ENCODE measurements around the gene ITPA. TPM values are rescaled to one million over a fixed set of nuclear protein-coding genes. Genes with fewer than 3 reads are reported as not detected.

ITPA gene
- 28.6 and 32.4 TPM in 2 replicates for total RNA-seq (2012; rRNA removed)
- 49.0 and 52.6 TPM in 2 replicates for polyA plus RNA-seq (2012; rRNA removed)
- 54.1 and 68.7 TPM in 2 replicates for polyA plus RNA-seq (2012; cell fraction: cytosol; rRNA removed)
- 51.4 and 69.9 TPM in 2 replicates for polyA plus RNA-seq (2012; cell fraction: nucleus; rRNA removed; ENCODE audit: low replicate concordance)
- Bru-seq, nascent RNA, result percentile 69 among the genes with signal in this experiment
- BruChase-seq, experiment 1, labeled RNA remaining after a 6-hour chase, result percentile 85 among the genes with signal in this experiment
- BruChase-seq, experiment 2, labeled RNA remaining after a 2-hour chase, result percentile 76 among the genes with signal in this experiment
- long read RNA-seq, transcript ITPA-201 (8 exons, 1,185 nt), result major isoform, 25 of 52 reads
- long read RNA-seq, partial matches to known transcripts, result 6 of 52 reads
- long read RNA-seq, other reads (novel, unspliced or antisense), result 20 of 52 reads

DNA sequence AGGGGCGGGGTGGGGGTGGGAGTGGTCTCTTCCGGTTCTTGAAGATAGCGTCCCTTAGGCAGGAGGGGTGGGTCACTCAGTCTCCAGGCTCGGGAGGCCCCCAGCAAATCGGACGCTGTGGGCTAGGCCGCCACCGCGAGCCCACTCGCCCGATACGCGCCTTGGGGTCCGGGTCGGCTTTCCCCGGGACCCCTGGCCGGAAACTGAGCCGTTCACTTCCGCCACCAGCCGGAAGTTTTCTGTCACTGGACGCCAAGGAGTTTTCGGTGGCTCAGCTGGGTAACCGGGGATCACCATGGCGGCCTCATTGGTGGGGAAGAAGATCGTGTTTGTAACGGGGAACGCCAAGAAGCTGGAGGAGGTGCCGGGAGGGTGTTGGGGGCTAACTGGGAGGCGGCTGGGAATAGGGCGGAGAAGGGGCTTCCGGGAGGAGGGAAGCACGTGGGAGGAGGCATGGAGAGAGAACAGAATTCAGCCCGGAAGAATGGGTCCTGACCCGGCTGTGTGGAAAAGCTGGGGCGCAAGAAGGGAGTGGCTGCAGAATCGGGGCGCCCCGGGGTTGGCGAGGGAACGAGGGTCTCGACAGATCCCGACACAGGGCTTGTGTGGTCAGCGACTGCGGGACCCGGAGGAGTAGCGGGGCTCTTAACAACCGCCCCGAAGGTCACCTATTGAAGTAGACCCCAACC lies at the start of gene ITPA:
TSS of gene ITPA (plus strand) at position 242 of the 689 bp plus-strand sequence. CDS start at position 296, 54 bp downstream.
- no TSS peak for BruUV-seq (replicated peaks)

More for the DNA sequence above, at the start of gene ITPA:
- H3K4me3 ChIP-seq (ENCODE audit: insufficient read depth, low read depth, low read length), result peak within 1 kb of the TSS; percentile 86
- no peaks in the 10 kb centered on the region for H3K9me3 ChIP-seq (ENCODE audit: control insufficient read depth, insufficient read depth, low read length)
- H4K5ac ChIP-seq (ENCODE audit: low read depth, low read length), result peak within 1 kb of the TSS; percentile 99
- H3K79me1 ChIP-seq (ENCODE audit: low read depth in 1 of 2, low read length in 2 of 2), result peaks cover 20 to 71% of the 10 kb centered on the region in 2 experiments; a peak in 3 of 4 replicates
- peak within 1 kb of the TSS; percentile 97 for H3K4me2 ChIP-seq (ENCODE audit: low read depth, low read length)
- H2BK15ac ChIP-seq (ENCODE audit: low read depth, low read length), result peak within 1 kb of the TSS; percentile 79; the same call in 1 of the 3 replicates
- no peaks in the 10 kb centered on the region for H3K27me3 ChIP-seq (ENCODE audit: control insufficient read depth, insufficient read depth, low read length)
- H4K20me1 ChIP-seq (ENCODE audit: insufficient read depth, low read length), result no peaks in the 10 kb centered on the region
- peak within 1 kb of the TSS; percentile 93 for H3K56ac ChIP-seq (ENCODE audit: extremely low read depth, insufficient read depth, low read length)
- WGBS, 2 experiments (ENCODE audit: extremely low coverage in 2 of 2, insufficient read length in 1 of 2), result 0% methylated on average over 31 of the region's 48 CpGs; no CpG with 5 or more reads in 1 of the 2 experiments
- ATAC-seq (ENCODE audit: low read depth), result peak; percentile 74
- peak within 1 kb of the TSS; percentile 92 for H3K27ac ChIP-seq (ENCODE audit: insufficient read depth, low read length)
- dilution Hi-C loops (cut with HindIII; ENCODE audit: low sequenced_read_pairs, unreplicated experiment), result no loop called here
- ChIA-PET CTCF (interaction anchor here (1.4 to 1.5 kb wide), 2 partner anchors 9 to 156 kb away, joined by 3 to 5 read pairs; no protein-coding TSS in a partner anchor), POLR2A (ENCODE audit: unreplicated experiment) (interaction anchor here (0.6 kb wide), 1 partner anchor 286 kb away, joined by 3 read pairs; no protein-coding TSS in a partner anchor)
- peaks cover 15% of the 10 kb centered on the region for H3K9me1 ChIP-seq (ENCODE audit: insufficient read depth, low read length)
- peak within 1 kb of the TSS; percentile 99 for H3K23ac ChIP-seq (ENCODE audit: low read depth, low read length)
- H4K8ac ChIP-seq (ENCODE audit: low read depth in 2 of 2, low read length in 2 of 2), result peak within 1 kb of the TSS; percentile 99 to 100
- H2BK120ac ChIP-seq (ENCODE audit: low read depth, low read length), result peak within 1 kb of the TSS; percentile 86
- H3K4ac ChIP-seq (ENCODE audit: low read depth, low read length), result peak within 1 kb of the TSS; percentile 99
- H3K4me1 ChIP-seq (ENCODE audit: control insufficient read depth, insufficient read depth, low read length), result peaks cover 5% of the 10 kb centered on the region
- peak within 1 kb of the TSS; percentile 99 for H2AK9ac ChIP-seq (replicated peaks; ENCODE audit: low read depth, low read length, poor library complexity)
- DNase-seq, result peak; percentile 20
- peak within 1 kb of the TSS; percentile 76 for H3K18ac ChIP-seq (ENCODE audit: low read depth, low read length)
- no peak for TF ChIP-seq NFE2L2 (IDR thresholded peaks at IDR 0.05; ENCODE audit: low read depth, low read length)
- no peak for TF ChIP-seq RFX5 (IDR thresholded peaks at IDR 0.05; ENCODE audit: low read depth, low read length)
- TF ChIP-seq MXI1 (IDR thresholded peaks at IDR 0.05; ENCODE audit: borderline replicate concordance, low read depth, low read length), result peak; percentile 96
- no peak for TF ChIP-seq RCOR1 (IDR thresholded peaks at IDR 0.05; ENCODE audit: insufficient replicate concordance, low read length)
- TF ChIP-seq USF2 (IDR thresholded peaks at IDR 0.05; ENCODE audit: low read depth, low read length), result peak; percentile 30; the same call in 1 of the 2 replicates
- no peak for TF ChIP-seq ELK1 (IDR thresholded peaks at IDR 0.05; ENCODE audit: borderline replicate concordance, low read depth, low read length)
- TF ChIP-seq CHD1 (IDR thresholded peaks at IDR 0.05; ENCODE audit: low read depth, low read length), result no peak
- peak; percentile 24; the same call in 1 of the 2 replicates for TF ChIP-seq MAZ (IDR thresholded peaks at IDR 0.05; ENCODE audit: borderline replicate concordance, low read depth, low read length)
- no peak for TF ChIP-seq FOS (IDR thresholded peaks at IDR 0.05; ENCODE audit: low read depth, low read length)
- TF ChIP-seq CEBPB (IDR thresholded peaks at IDR 0.05; ENCODE audit: low read depth, low read length), result no peak
- no peak for TF ChIP-seq SMC3 (IDR thresholded peaks at IDR 0.05; ENCODE audit: low read depth, low read length)
- no peak for TF ChIP-seq RAD21 (IDR thresholded peaks at IDR 0.05; ENCODE audit: low read length)
- TF ChIP-seq POLR2A (IDR thresholded peaks at IDR 0.05; ENCODE audit: low read depth, low read length), result 0 out of 2 replicates have a peak, but pooled peaks have one; percentile 26
- in situ Hi-C loops (cut with MboI; ENCODE audit: low sequenced_read_pairs), result no loop called here
- peak within 1 kb of the TSS; percentile 46; the same call in 1 of the 2 replicates for H2BK20ac ChIP-seq (ENCODE audit: low read depth, low read length)
- H4K91ac ChIP-seq (ENCODE audit: insufficient read depth, low read depth, low read length), result peak within 1 kb of the TSS; percentile 98
- H3K36me3 ChIP-seq (ENCODE audit: control insufficient read depth, insufficient read depth, low read length), result peaks cover 7% of the 10 kb centered on the region
- peak within 1 kb of the TSS; percentile 100 for H2AFZ ChIP-seq (replicated peaks; ENCODE audit: low read length, poor library complexity)
- peak within 1 kb of the TSS; percentile 90 for H2BK5ac ChIP-seq (ENCODE audit: low read depth, low read length, poor library complexity, severe bottlenecking)
- H3K9ac ChIP-seq (ENCODE audit: low read depth, low read length), result peak within 1 kb of the TSS; percentile 94
- H3K14ac ChIP-seq (replicated peaks; ENCODE audit: low read depth, low read length), result peak within 1 kb of the TSS; percentile 99
- H2AK5ac ChIP-seq (ENCODE audit: low read depth, low read length), result peak within 1 kb of the TSS; percentile 90
- intact Hi-C loops (cut with micrococcal nuclease), result no loop called here

Measured in IMR-90 (cell line).